GM19099 (cell line): Measurements from ENCODE around the gene DLX5.

Experiments
- POLR2A ChIP-seq: IDR thresholded peaks from 3 replicates; pipeline ENCODE4 v1.6.1; 2011; ENCODE audit warnings: low read depth; ENCODE audit not compliant: insufficient read length; ENCODE audit errors: extremely low read depth

DLX5 gene

DNA sequence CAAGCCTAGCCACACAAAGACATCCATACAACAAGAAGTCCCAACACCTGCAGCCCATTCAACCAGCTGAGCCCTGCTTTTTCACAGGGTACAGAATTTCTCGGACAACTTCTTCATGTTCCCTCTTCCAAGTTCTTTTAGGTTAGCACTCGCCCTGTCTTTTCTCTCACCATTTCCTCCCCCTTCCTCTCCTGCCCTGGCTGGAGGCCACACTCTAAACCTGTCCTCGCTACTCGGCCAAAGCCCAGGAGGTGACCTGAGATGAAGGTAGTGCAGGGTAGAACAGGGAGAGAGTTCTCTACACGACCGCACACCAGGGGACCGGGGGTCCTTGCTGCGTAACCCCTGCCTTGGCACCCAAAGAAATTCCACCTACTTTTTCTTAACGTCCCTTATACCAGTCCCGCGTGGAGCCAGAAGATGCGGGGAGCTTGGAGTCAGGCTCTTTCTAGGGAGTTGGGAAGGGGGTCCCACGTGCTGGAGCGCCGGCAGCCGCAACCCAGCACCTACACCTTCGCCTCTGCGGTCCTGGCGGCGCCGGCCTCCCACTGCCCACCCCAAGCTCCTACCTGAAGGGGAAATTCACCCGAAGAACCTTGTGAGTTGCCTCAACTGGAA is 35.3 kb downstream of the DLX5 start:
- TF ChIP-seq POLR2A: no peak

DNA sequence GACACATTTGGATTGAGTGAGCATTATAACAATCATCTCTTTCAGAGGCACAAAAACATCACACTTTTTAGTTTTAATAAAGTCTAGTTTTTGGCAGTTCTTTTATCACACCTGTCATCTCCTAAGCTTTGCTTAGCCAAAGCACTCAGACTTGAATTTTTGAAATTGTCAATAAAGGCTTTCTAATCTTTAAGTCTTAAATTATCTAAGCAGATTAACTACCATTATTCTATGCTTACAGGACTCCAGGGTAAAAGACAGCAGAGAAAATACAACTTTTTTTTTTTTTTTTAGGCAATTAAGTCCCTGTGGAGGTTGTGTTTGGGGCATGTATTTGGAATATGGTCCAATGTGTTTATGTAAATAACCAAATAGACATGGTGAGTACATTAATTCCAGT is 36.9 kb downstream of the DLX5 start:
- TF ChIP-seq POLR2A: no peak

DNA sequence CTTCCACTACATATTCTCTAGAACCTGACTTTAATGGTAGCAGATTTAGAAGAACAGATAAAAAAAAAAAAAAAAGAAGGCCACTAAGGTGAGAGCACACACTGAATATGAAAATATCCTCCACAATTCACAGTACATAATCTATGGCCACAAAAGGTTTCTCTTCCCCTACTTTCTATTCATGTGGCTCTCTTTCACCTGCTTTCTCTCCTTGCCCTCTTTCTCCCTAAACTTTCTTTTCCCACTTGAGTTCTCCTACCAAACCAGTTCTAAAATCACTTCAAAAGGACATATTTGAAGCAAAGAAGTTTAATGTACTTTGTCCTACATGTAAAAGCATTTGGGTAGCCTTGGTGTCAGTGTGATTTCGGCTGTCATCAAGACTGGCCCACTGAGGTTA is 37.7 kb downstream of the DLX5 start:
- no peak for TF ChIP-seq POLR2A

DNA sequence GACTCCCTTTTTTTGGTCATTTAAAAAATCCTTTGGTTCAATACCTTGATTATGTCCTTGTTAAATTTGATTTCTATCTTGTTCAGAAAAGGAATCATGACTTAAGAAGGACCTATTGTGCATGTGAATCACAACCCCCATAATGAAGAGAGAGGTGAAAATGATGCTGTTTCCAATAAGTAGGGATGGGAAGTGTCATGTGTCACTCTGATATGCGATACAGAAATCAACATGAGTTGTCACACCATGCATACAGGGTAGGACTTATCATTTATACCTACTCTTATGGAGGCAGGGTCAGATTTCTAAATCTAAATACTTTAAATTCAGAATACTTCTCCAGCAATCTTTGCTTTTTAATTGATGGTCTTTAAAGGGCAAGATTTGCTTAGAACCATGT is 38.6 kb downstream of the DLX5 start:
- no peak for TF ChIP-seq POLR2A

DNA sequence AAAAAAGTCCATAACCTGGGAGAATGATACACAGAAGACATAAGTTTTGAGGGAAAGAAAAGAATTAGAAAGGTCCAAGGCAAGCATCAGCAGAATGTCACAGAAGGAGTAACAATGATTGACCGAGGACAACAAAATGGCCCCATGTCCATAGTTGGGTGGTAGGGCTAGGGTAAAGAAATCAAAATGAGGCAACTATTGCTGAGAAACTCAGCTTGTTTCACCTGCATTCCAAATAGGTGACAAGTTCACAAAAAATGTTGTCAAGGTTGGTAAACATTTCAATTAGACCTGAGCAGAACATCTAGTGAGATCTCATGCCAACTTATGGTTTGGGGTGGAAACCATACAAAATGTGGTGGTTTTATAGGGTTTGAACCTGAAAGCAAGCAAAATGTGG is 42.0 kb downstream of the DLX5 start:
- no peak for TF ChIP-seq POLR2A

DNA sequence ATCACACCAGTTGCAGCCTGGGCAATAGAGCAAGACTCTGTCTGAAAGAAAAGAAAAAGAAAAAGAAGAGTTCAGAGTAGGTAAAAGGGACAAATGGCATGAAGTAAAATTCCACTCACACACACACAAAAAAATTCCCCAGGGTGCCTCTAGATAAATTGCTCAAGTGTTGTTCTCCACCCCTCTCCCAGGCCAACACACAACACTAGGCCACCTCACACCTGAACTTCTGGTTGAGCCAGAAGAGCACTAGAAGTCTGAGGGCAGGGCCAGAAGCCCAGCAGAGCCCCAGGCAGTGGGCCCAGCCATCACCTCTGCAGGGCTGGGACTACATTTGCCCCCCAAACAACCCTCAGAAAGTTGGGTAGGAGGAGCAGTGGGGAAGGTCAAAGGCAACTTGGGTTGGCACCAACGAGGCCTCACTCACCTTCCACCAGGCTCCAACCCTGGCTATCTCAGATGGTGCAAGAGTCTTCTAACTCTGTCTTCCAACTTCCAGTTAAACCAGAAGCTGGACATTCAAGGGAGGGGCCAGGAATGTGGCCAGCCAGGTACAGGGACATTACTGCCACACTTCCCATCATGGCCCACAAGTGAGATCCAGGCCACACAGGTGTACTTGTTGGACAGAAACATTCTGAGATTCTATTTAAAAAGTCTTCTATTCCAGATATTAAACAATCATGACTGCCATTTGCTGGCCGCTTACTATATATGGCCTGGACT is 44.9 kb downstream of the DLX5 start:
- TF ChIP-seq POLR2A: no peak

DNA sequence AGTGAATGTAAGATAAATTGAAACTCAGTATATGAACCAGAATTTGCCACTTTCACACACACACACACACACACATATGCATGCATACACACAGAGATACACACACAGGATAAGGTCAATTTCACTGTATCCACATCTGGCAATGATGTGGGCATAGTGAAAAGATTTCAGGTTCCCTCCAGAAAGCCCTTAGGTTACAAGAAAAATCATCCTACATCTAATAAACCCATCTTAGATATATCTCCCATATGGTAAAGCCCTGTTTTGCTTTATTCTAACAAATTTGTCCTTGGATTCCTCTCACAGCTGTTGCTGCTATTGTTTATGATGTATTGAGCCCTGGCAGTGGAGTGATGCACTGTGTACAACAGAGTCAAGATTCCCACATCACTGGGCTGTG is 47.2 kb downstream of the DLX5 start:
- TF ChIP-seq POLR2A: no peak

DNA sequence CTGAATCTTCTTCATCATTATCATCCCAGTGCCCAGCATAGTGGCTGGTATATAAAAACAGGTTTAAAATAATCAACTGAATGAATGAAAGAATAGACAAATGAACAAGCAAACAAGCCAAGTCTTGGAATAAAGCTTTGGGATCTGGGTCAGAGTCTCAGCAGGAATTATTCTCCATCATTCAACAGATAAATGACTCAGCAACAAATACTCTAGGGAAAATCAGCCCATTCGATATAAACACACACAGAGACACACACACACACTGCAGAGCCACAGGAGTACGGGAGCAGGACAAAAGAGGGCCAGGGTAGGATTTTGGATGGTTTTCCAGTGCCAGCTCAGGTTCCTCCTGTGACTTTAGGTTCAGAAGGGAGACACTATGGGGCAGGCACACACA is 48.5 kb downstream of the DLX5 start:
- TF ChIP-seq POLR2A: no peak

DNA sequence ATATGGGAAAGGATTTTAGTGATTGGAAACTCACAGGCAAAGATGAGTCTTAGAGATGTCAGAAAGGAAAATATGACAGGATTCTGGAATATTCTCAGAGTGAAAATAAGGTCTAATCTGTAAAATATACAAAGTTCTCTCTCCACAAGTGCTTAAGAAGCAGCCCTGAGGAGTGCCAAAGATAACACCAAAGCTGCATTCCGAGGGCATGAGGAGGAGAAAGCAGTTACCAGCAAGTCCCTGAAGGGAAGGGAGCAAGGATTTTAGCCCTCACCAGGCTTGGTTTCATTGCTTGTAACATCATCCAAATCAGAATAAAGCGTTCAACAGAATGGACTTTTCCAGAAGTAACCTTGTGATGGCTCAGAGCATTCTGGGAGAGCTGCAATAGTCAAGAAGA is 50.6 kb downstream of the DLX5 start:
- TF ChIP-seq POLR2A: no peak

DNA sequence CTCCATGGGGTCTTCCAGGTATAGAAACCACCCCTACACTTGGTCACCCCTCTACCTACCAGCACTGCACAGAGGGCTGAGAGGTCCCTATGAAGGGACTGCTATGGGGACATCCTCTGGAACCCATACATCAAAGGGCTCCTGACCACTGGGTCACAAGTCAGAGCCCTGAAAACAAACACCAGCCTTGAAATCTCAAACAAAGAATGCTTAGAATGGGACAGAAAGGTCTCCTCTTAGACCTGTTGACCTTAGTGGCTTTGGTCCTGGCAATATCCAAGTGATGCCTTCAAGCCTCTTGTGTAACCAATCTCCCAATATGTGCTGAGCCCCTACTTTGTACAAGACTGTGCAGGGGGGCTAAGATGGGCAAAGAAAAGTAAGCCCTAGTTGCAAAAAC is 53.9 kb downstream of the DLX5 start:
- TF ChIP-seq POLR2A: no peak
